HUDEP-2 (cell line): ENCODE data around the gene NAV1.
"Not testable (repeated sequence)": the region's sequence is repeated elsewhere in the genome, so short reads cannot be mapped to it uniquely, and the experiment has no call there.

Experiments used
- DNase-seq, 76 experiments: peaks; one replicate each; lab custom pipeline; 2025; ENCODE audit not compliant: unreplicated experiment in 76 of 76; lab: John Stamatoyannopoulos, UW

The NAV1 gene

GRCh38 chr1:201517631-201518030 lies 21.3 kb upstream of the NAV1 start:
- peak in 1 of 76 experiments; percentile 20 for DNase-seq

- no peak for DNase-seq
Measured at GRCh38 chr1:201518071-201518470, 20.9 kb upstream of the NAV1 start.

DNA sequence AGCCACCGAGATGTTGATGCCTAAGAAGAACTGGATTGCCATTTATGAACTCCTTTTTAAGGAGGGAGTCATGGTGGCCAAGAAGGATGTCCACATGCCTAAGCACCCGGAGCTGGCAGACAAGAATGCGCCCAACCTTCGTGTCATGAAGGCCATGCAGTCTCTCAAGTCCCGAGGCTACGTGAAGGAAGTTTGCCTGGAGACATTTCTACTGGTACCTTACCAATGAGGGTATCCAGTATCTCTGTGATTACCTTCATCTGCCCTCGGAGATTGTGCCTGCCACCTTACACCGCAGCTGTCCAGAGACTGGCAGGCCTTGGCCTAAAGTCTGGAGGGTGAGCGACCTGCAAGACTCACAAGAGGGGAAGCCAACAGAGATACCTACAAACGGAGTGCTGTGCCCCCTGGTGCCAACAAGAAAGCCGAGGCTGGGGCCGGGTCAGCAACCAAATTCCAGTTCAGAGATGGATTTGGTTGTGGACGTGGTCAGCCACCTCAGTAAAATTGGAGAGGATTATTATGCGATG lies 18.8 kb upstream of the NAV1 start:
- not testable (repeated sequence) for DNase-seq

GRCh38 chr1:201525193-201525778 lies 13.6 kb upstream of the NAV1 start:
- DNase-seq = no peak

- DNase-seq = no peak
Measured at GRCh38 chr1:201527879-201528278, 11.0 kb upstream of the NAV1 start.

DNA sequence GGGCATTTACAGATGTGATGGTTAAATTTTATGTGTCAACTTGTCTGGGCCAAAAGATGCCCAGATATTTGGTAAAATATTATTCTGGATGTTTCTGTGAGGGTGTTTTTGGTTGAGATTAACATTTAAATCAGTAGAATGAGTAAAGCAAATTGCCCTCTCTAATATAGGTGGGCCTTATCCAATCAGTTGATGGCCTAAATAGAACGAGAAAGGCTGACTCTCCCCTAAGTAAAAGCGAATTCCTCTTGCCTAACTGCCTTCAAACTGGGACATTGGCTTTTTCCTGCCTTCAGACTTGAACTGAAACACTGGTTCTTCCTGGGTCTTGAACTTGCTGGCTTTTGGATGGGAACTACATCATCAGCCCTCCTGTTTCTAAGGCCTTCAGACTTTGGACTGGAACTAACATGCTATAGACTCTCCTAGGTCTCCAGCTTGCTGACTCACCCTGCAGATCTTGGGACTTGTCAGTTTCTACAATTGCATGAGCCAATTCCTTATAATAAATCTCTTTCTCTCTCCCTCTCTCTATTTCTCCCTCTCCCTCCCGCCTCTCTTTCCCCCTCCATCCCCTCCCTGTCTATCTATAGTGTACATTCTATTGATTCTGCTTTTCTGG lies 10.2 kb upstream of the NAV1 start:
- DNase-seq = no peak

DNA sequence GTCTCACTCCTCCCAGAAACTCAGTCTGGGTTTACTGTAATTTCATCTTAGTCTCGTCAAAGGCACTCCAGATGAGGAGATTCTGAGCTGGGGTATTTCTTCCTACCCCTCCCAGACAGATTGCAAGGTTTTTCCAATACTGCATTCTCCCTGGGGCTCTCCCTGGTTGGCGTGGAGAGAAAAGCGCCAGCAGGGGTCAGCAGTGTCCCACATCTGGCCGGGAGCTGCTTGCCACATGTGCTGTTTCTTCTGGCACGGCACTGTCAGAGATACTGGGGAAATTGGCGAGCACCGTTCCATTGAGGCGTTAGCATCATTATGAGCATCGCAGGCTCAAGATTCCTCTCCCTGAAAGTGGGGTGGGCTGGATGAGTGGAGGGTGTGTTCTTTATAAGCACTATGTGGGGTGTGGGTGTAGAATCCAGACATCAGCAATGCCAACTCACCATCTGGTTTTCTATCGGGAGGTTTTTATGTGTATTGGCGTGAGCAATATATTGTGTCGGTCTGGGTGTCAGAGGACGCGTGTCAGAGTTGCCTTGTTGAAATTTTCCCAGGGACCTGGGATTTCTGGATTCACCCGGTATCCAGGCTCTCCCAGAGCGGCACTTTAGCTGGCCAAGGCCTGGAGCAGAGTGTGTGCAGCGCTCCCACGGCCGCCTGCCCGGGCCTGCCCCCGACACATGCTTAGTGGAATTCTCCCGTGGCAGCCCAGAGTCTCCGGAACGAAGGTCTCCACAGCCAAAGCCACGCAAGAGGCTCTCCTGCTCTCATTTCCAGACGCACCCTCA lies 8.0 kb upstream of the NAV1 start:
- peak in 58 of 76 experiments; percentile 7 to 73 (median 46) for DNase-seq

- no peak for DNase-seq
Measured at GRCh38 chr1:201531551-201532425, 7.1 kb upstream of the NAV1 start.

DNA sequence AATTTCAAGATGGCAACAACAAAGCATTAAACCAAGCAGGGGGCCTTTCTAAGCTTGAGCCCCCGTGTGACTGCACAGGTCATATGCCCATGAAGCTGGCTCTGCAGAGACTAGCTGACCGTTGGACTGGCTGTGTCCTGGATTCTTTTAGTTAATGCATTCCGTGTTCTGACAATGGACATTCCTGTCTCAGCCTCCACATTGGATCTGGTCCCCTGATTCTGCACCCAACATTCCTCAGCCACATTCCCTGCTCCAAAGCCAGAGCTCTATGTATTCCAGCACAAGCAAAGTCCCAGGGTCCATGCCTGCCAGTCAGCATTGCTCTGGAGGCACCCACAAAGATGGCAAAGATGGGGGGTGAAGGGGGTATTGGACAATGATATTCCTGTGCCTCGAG lies 5.1 kb upstream of the NAV1 start:
- DNase-seq = no peak

DNA sequence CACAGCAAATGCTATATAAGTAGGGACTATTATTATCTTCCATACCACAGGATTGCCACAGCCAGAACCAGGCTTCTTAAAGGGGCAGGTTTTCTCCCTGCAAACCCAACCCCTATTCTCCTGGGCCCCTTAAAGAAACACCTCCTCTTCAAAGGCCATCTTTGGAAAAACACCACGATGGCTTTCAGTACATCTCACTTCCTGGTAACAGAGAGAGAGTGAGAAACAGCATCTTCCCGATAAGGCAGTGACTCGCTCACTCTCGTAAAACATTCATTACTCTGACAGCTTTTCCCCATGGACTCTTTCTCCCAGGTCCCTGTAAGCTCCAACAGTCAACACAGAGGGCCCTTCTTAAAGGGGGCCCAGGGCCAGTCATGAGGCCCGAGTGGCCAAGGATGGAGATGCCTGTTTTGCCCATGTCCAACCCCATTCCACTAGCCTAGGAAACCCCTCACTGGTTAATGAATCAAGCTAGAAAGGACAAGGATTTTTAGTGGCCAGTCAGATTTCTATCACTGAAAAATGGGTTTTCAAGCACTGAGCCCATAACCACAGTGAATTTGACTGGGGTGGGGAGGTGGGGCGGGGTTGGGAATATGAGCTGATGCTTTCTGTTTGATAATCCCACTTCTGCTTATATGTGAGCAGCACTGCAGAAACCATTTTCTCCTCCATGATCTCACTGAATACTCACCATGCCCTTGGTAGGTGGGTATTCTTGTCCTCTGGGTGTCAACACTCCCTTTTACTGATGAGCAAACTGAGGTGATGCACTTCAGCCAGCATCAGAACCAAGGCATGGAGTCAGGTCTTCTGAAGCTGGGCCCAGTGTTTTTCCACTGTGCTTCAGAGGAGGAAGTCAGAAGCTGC lies 3.6 kb upstream of the NAV1 start:
- DNase-seq = peak in 1 of 76 experiments; percentile 5

GRCh38 chr1:201535919-201536245 lies 3.0 kb upstream of the NAV1 start:
- no peak for DNase-seq

GRCh38 chr1:201536558-201536957 lies 2.4 kb upstream of the NAV1 start:
- DNase-seq = no peak

DNA sequence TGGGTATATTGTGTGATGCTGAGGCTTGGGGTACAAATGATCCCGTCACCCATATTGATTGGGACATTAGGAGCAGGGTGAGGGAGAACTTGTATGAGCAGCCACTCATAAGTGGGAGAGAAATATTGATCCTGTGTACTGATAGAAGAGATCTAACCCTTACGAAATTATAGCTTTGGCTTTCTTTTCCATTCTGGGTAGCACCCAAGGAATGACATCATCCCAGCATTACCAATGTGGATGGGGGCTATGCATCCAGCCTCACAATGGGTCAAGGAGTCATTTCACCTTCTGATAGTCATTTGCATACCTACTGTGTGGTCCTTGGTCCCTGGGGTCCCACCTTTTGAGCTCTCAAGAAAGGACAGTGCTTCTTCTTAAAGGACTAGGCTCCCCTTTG lies 1.9 kb upstream of the NAV1 start:
- DNase-seq = no peak

GRCh38 chr1:201537467-201537866 lies 1.5 kb upstream of the NAV1 start:
- DNase-seq = no peak

DNA sequence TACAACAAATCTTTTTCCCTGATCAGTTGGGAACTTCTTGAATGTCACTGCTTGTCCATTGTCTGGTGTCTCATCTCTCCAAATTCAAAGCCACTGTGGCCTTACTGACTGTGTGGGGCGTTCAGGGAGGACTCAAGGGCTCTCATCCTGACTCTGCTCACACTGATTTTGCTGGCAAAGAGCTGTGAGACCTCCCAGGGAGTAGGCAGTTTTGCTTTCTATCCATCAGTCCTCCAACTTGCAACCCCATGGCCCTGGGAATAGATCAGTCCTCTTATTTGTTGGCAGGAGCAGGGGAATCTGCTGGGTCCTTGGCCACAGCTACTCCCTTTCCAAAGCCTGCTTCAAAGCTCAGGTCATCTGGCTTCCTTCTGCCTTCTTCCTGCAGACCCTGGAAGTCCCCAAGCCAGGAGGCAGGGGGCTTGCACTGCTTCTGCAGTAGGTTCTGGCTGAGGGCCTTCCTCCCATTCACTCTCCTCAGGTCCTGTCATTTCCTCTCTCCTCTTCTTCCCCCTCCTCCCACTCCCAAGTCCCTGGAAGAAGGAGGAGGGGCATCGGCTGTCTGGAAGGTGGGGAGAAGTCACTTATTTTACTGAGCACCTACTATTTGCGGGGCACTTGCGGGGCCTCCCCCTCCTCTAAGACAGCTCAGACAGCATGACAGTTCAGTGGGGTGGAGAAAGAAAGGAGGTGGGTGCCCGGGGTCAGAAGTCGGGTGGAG lies 876 bp upstream of the NAV1 start:
- DNase-seq = no peak

DNA sequence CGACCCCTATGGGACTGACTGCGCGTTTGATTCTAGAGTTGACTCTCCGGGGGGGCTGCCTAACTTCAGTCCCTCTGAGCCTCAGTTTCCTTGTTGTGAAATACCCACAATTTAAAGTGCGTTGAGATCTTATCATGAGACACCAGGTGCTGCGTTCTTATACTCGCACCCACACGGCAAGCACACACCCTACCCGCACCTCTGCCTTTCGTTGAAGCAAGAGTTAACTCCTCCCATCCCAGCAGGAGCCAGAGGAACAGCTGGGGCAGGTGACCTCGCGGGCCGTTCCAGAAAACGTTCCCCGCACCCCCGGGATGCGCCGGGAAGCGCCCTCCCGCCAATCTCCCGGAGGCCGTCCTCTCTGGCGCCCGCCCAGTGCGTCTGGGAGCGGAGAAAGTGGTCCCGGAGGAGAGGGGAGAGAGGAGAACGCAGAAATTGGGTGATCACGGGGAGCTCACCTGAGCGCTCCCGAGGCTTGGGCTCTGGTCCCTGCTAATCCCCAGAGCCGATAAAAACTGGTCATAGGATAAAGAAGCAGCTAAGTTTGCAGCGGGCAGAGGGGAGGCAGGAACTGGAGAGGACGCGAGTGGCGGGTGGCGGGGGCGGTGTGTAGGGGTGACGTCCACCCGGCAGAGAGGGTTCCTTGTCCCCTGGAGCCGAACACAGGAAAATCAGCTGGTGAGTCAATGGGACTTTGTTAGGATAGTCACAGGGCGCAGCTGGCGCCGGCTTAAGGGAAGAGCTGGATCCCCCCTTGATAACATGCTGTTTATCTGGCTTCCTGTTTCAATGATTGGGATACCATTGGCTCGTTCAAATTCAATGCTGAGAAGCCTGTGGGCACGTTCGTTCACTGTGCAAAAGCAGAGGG lies 869 bp downstream of the NAV1 start:
- no peak for DNase-seq

DNA sequence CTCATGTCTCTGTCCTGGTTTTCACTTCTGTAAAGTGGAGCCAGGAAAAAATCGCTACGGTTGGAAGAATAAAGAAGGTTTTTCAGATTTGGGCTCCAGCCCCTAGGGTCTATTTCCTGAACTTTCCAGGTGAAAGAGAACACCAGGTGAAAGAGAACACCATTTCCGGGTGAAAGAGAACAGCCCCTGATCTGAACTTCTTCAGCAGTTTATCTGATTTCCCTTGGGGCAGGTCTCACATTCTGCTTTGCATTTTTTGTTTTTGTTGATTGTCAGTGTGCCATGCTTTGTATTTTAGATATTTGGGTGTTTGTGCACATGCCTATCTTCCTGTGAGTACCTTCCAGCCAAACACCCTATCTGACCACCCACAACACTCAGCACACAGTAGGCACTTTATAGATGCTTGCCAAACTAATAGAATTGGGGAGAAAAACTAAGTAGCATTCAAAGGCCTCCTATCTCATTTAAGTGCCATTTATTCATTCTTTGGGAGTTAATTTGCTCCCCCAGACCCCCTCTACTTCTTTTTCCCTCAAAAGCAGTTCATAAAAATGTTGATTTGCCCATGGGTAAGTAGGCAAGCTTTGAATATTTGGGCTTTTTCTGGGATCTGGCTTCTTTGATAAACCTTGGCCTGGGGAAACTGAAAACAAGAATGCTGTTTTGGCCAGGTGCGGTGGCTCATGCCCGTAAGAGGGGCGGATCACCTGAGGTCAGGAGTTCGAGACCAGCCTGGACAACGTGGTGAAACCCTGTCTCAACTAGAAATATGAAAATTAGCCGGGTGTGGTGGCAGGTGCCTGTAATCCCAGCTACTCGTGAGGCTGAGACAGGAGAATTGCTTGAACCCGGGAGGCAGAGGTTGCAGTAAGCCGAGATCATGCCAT lies 2.2 kb downstream of the NAV1 start:
- no peak for DNase-seq
